GM18507 (cell line): ENCODE measurements around the gene OXLD1.
"Not testable (repeated sequence)": the region's sequence is repeated elsewhere in the genome, so short reads cannot be mapped to it uniquely, and the experiment has no call there.

Experiments used
- DNase-seq: peaks from one replicate; pipeline ENCODE4 v3.0.0; 2011; ENCODE audit warnings: low read depth; ENCODE audit not compliant: insufficient read length; ENCODE audit errors: extremely low spot score
- FAIRE-seq: peaks from 2 replicates; lab custom pipeline; 2011; peaks lifted over from hg19 to GRCh38; lab: Jason Lieb, UNC

The OXLD1 gene

GRCh38 chr17:81635431-81635830 lies 31.0 kb downstream of the OXLD1 start:
- FAIRE-seq (no peak), DNase-seq (no peak)

GRCh38 chr17:81631482-81631881 lies 34.9 kb downstream of the OXLD1 start:
- DNase-seq (no peak), FAIRE-seq (no peak)

- FAIRE-seq (no peak), DNase-seq (no peak)
These were observed 36.1 kb downstream of the OXLD1 start for GRCh38 chr17:81630274-81630673.

GRCh38 chr17:81621494-81622130 lies 44.8 kb downstream of the OXLD1 start:
- DNase-seq, result no peak
- FAIRE-seq, result no peak

- DNase-seq, FAIRE-seq: not testable (repeated sequence)
These were observed 48.1 kb downstream of the OXLD1 start for GRCh38 chr17:81618307-81618706.

- FAIRE-seq (no peak), DNase-seq (no peak)
These were observed 49.5 kb downstream of the OXLD1 start for GRCh38 chr17:81616877-81617276.

GRCh38 chr17:81615401-81615930 lies 50.9 kb downstream of the OXLD1 start:
- no peak for FAIRE-seq
- DNase-seq, result no peak
